SK-N-SH treated with all-trans-retinoic acid at 6 μM for 48 hours (cell line): ENCODE results near the gene ARHGAP26.

ENCODE experiments used
- OSR1 ChIP-seq: fragments of 250-450 bp; sonication (Bioruptor Pico); IDR thresholded peaks from 2 replicates; pipeline ENCODE4 v1.8.0; 2022; ENCODE audit warnings: moderate library complexity, mild to moderate bottlenecking, inconsistent platforms
- TOX ChIP-seq: fragments of 250-450 bp; sonication (Bioruptor Pico); IDR thresholded peaks from 2 replicates; pipeline ENCODE4 v1.8.0; 2021; ENCODE audit warnings: mild to moderate bottlenecking, moderate library complexity, borderline replicate concordance
- ZFP3 ChIP-seq: fragments of 250-450 bp; sonication (Bioruptor Pico); IDR thresholded peaks from 2 replicates; pipeline ENCODE4 v1.5.0; 2020; ENCODE audit warnings: mild to moderate bottlenecking, moderate library complexity
- ZFP30 ChIP-seq: fragments of 450-650 bp; formaldehyde crosslinking; IDR thresholded peaks from 2 replicates; pipeline ENCODE4 v1.5.0; 2022; ENCODE audit warnings: mild to moderate bottlenecking, moderate library complexity
- TF ChIP-seq, protein P1 (sequence below): fragments of 250-450 bp; sonication (Bioruptor Pico); IDR thresholded peaks from 2 replicates; pipeline ENCODE4 v1.5.1; 2020; ENCODE audit warnings: low read depth, mild to moderate bottlenecking, moderate library complexity

DNA sequence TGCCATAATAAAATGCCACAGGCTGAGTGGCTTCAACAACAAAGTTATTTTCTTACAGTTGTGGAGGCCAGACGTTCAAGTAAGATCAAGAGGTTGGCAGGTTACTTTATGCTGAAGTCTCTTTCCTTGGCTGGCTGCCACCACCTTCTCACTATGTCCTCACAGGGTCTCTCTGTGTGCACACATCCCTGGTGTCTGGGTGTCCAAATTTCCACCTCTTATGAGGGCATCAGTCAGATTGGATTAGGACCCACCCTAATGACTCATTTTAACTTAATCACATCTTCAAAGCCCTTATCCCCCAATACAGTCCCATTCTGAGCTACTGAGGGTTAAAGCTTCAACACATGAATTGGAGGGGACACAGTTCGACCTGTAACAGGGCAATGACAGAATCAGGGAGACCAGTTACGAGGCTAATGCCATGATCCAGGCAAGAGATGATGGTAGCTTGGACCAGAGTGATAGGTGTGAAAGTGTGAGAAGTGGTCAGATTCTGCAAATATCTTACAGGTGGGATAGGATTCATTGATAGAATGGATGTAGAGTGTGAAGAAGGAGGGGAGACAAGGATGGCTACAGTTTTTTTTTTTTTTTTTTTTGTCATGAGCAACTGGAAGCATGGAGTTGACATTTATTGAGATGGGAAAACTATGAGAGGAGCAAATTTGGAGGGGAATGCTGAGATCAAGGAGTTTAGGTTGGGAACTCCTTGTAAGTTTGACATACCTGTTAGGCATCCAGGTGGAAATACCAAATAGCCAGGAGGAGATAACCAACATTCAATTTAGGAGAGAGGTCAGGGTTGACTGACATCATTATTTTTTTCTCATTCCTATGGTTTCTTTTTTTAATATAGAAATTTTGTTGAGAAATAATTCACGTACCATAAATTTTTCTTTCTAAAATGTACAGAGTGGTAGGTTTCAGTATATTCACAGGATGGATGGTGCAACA is 44.7 kb upstream of the ARHGAP26 start:
- TF ChIP-seq ZFP30 (no peak), ZFP3 (CRISPR knock-in tag) (no peak), TOX (CRISPR knock-in tag) (no peak), OSR1 (CRISPR knock-in tag) (no peak)
- TF ChIP-seq, protein P1, sequence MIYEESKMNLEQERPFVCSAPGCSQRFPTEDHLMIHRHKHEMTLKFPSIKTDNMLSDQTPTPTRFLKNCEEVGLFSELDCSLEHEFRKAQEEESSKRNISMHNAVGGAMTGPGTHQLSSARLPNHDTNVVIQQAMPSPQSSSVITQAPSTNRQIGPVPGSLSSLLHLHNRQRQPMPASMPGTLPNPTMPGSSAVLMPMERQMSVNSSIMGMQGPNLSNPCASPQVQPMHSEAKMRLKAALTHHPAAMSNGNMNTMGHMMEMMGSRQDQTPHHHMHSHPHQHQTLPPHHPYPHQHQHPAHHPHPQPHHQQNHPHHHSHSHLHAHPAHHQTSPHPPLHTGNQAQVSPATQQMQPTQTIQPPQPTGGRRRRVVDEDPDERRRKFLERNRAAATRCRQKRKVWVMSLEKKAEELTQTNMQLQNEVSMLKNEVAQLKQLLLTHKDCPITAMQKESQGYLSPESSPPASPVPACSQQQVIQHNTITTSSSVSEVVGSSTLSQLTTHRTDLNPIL (CRISPR knock-in tag) = no peak
